Esophagus mucosa (tissue), 1 donor: ENCODE data around the gene DDX23. TPM values are rescaled to one million over a fixed set of nuclear protein-coding genes. Genes with fewer than 3 reads are reported as not detected.
"Not testable (repeated sequence)": the region's sequence is repeated elsewhere in the genome, so short reads cannot be mapped to it uniquely, and the experiment has no call there.

Source experiments
- ATAC-seq: fragments of 200-7000 bp; cut with Tn5 transposase; one replicate; pipeline ENCODE4 v1.9.1; 2020
- total RNA-seq: library from RNA; stranded (reverse); gene quantifications from one replicate; pipeline ENCODE4 v1.2.4, GENCODE V29; 2023
- donor health status: DM: yes; HTN: yes; CAD: no.

The DDX23 gene
- total RNA-seq, 1 donor from 2014 or later: 37.3 TPM

DNA sequence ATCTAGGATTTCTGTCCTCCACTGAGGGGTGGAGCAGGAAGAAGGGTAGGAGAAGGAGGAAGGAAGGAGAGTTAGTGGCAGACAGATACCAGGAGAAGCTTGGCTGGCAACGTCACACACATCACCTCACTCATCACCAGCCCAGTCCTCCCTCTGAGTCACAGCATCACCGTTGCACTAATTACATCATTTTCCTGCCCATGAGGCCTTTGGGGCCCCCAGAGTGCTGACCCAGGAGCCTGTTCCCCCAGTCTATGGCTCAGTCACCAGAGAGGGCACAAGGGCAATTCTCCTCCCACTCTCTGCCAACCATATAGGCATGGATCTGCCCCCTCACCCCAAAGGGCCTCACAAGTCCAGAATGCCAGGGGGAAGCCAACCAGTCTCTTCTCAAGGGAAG is 9.1 kb upstream of the DDX23 start:
- peak; percentile 59 for ATAC-seq

DNA sequence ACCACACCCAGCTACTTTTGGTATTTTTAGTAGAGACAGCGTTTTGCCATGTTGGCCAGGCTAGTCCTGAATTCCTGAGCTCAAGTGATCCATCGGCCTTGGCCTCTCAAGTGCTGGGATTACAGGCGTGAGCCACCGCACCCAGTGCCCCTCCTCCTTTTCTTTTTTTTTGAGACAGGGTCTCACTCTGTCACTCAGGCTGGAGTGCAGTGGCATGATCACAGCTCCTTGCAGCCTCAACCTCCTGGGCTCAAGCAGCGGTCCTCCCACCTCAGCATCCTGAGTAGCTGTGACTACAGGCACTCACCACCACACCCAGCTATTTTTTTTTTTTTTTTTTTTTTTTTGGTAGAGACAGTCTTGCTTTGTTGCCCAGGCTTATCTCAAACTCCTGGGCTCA is 8.3 kb upstream of the DDX23 start:
- not testable (repeated sequence) for ATAC-seq

DNA sequence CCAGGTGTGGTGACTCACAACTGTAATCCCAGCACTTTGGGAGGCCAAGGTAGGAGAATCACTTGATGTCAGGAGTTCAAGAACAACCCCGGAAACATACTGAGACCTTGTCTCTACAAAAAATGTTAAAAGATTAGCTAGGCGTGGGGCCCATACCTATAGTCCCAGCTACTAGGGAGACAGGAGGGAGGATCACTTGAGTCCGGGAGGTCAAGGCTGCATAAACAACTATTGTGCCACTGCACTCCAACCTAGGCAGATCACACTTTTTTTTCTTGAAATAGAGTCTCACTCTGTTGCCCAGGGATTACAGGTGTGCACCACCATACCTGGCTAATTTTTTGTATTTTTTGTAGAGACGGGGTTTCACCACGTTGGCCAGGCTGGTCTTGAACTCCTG is 7.6 kb upstream of the DDX23 start:
- ATAC-seq: no peak

DNA sequence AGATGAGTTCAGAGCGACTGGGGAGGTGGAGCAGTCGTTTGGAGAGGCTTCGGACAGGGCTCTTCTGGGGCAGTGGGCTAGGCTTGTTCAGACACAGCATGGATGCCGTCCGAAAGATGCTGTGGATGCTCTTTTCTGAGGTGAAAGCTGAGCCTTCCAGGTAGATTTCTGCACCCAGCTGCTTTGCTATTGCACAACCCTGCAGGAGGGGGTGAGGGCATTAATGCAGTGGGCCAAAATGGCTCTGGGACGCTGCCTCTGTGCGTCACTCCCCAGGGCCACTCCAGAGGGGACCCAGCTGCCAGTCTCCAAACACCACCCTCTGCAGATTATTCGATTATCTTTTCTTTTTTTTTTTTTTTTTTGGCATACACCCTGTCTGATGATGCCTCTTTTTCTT is 6.1 kb upstream of the DDX23 start:
- ATAC-seq: no peak

DNA sequence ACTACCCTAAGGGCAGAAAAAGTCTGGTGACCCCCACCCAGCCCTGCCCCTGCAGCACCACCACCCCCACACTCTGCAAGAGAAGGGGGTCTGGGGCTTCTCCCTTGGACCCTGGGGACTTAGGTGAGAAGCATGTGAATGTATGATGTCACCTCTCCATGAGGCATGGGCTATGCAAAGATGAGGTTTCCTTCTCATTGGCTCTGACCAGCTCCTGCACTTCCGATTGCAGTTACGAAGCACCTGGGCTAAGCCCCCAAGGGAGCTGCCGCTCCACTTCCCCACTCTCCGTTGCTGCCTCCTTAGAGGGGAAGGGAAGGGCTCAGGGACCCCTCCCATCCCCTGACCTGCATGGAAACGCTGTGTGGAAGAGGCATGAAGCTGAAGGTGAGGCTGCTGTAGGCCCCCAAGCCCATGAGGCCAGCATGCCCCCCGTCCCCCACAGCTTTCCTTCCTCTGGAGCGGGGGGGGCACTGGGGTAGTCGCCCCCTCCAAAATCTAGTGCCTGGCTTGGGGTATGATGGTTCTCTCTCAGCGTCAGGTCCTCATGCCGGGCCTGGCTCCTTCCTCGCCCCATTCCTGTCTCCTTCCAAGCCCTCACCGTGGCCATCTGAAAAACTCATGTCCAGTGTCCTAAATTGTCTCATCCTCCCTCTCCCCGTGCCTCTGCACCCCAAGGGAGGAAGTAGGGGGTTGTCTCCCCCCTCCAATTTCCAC is 5.5 kb upstream of the DDX23 start:
- ATAC-seq: no peak

DNA sequence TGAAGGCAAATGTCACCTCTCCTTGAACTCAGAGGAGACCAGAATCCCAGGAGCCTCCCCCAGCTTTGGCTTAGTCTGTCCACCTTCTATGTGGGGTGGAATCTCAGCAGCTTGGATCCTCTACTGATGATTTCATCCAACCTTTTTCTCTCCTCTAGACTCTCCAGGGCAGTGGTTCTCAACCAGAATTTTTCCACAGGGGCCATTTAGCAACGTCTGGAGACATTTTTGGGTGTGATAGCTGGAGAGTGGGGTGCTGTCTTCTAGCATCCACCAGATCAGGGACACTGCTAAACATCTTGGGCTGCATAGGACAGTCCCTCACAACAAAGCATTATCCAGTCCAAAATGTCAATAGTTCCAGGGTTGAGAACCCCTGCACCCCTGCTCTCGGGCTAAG is 4.4 kb upstream of the DDX23 start:
- ATAC-seq: no peak

DNA sequence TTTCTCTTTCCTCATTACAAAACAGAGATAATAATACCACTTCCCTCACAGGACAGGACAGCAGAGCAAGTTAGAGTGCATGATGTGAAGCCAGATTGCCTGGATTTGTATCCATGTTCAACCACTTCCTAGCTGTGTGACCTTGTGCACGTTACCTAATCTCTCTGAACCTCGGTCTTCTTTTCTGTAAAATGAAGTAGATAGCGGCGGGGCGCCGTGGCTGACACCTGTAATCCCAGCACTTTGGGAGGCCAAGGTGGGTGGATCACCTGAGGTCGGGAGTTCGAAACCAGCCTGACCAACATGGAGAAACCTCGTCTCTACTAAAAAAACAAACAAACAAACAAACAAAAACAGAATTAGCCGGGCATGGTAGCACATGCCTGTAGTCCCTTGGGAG is 3.0 kb upstream of the DDX23 start:
- not testable (repeated sequence) for ATAC-seq

DNA sequence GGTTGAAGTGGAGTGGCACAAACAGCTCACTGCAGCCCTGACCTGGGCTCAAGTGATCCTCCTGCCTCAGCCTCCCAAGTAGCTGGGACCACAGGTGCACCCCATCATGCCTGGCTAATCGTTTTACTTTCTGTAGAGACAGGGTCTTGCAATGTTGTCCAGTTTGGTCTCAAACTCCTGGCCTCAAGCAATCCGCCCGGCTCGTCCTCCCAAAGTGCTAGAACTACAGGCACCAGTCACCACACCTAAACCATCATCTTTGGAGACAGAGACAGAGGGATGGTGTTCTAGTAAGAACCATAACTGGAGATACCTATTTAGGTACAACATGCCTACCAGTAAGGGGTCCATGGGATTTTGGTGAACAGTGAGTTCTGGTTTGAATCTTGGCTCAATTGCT is 2.5 kb upstream of the DDX23 start:
- no peak for ATAC-seq

DNA sequence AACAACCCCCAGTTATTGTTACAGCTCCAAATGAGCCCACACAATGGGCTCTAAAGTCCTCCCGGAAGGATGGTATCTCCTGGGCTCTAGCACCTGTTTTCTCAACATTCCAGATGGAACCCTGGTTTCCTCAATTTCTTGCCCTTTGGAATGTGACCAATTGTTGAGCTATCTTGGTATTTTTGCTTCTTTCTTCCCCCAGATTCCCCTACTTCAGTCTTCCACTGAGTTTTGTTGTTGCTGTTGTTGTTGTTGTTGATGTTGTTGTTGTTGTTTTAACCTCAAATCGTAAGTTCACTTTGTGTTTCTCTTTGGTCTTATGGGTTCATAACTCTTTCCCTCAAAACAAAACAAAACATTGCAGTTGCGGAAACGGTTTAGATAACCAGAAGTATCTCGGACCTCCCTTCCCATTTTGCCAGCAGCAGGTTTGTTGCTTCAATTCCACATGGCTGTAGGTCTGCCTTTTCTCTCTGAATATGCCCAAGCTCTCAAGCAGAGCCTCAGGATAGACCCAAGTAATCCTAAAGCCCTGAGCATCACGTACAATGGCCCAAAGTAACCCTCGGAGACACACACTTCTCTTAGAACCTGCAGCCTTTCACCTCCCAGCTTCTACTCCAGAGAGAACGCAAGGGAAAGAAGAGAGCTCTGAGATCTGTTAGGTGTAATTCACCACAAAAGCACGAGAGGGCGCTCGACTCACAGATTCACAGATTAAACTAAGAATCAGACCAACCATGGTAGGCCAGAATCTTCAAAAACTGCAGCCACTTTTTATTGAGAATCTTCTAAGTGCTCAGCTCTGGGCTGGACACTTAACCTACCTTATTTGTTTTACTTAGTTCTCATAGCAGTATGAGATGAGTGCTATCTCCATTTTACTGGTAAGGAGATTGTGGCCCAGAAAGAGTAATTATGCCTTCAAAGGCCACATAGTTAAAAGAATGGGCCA is 1.0 kb upstream of the DDX23 start:
- peak; percentile 68 for ATAC-seq

DNA sequence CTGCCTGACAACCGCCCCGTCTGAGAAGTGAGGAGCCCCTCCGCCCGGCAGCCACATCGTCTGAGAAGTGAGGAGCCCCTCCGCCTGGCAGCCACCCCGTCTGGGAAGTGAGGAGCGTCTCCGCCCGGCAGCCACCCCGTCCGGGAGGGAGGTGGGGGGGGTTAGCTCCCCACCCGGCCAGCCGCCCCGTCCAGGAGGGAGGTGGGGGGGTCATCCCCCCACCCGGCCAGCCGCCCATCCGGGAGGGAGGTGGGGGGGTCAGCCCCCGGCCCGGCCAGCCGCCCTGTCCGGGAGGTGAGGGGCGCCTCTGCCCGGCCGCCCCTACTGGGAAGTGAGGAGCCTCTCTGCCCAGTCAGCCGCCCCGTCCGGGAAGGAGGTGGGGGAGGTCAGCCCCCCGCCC is 9.9 kb downstream of the DDX23 start:
- not testable (repeated sequence) for ATAC-seq

DNA sequence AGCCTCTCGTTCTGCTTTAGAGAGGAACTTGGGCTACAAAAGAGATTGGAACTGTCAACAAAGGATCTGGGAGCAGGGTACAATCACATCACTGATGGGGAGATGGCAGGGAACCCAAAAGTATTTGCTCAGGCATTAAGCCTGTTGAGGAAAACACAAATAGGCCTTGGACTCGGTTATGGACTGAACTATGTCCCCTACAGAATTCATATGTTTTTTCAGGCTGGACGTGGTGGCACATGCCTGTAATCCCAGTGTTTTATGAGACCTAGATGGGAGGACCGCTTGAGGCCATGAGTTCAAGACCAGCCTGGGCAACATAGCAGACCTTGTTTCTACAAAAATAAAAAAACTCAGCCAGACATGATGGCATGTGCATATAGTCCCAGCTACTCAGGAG is 13.9 kb downstream of the DDX23 start:
- no peak for ATAC-seq

DNA sequence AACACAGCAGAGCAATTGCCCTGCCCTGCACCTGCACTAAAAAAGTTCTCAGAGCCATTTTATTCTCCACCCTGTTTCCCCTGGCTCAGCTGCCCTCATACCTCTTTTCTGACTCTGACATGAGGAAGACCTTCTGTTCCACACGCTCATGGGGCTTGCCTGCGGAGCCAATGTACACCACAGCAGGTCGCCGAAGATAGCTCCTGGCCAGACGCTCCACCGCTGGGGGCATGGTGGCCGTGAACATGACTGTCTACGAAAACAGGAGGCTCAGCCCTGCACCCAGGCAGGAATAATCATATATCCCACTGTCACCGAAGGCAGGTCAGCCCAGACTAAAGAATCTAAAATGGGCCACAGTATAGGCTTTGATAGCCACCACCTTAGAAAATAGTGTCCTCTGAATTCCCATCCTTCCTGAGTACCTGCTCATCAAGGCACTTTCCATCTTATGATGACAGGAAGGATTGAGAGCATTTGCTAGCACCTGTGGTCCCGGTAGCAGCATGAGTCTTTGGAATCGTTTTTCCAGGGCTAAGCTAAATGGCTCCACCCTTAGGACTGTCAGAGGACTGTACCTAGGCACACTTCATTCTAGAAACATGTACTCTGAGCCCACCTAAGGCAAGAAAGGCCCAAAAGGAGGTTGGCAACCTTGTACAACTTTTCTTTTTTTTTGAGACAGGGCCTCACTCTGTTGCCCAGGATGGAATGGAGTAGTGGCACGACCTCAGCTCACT is 19.5 kb downstream of the DDX23 start:
- ATAC-seq: no peak

DNA sequence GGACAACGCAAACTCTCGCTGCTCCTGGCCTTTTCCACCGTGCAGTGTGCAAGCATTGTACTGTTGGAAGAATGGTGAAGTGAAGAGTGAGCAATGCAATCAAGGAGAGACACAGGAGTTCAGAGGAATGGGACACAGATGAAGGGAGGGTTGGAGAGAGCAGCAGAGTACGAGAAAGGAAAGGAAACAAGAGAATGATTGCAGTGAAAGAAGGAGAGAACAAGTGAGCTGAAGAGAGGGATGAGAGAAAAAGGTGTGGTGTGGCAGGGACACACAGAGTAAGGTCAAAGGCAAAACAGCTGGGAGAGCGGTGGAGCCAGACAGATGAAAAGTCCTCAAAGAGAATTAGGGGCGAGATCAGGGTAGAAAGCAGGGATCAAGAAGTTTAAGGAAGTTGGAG is 20.7 kb downstream of the DDX23 start:
- ATAC-seq: no peak

DNA sequence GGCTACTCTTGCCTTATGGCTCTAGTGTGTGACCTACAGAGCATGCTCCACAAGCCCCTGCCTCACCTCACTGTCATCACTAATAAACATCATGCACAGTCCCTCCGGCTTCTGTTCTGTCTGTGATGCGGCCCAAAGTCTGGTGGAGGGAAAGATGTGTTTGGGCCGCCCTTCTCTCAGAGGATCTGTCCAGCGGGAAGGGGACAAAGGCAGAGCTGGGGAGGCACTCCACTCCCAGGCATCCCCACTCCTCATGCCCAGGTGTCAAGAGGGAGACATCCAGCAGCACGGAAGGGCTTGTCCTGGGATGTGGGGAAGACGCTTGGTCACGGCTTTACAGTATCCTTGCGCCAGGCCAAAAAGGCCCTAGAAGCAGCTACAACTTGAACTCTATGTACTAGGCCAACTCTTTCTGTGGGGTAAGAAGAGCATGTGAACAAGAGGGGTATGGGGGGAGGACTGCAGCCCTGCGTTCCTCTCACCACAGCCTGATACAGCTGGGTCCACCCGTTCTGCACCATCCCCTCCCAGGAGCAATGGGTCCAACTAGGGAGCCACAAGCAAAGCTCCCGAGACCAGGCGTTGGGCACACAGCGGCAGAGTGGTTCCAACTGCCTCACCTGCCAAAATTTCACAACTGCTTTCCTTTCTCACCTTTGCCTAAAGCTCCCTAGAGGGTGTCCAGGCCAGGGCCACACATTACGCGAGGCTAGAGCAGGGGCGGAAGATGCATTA is 23.0 kb downstream of the DDX23 start:
- no peak for ATAC-seq

DNA sequence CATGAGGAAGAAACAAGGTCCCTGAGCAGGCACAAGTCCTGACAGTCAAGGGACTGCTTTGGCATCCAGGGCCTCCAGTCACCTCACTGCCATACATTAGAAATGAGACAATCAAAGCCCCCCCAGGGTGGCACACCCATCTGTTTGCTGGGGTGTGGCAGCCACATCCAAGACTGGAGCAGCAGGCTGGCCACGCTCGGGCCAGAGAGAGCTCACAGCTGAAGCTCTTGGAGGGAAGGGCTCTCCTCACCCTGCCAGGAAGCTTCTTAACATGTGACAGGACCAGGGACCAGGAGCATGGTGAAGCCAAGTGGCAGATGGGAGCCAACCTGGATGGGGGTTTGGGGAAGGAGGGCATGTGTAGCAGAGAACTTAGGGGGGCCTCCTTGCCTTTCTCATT is 23.7 kb downstream of the DDX23 start:
- ATAC-seq: peak; percentile 12

DNA sequence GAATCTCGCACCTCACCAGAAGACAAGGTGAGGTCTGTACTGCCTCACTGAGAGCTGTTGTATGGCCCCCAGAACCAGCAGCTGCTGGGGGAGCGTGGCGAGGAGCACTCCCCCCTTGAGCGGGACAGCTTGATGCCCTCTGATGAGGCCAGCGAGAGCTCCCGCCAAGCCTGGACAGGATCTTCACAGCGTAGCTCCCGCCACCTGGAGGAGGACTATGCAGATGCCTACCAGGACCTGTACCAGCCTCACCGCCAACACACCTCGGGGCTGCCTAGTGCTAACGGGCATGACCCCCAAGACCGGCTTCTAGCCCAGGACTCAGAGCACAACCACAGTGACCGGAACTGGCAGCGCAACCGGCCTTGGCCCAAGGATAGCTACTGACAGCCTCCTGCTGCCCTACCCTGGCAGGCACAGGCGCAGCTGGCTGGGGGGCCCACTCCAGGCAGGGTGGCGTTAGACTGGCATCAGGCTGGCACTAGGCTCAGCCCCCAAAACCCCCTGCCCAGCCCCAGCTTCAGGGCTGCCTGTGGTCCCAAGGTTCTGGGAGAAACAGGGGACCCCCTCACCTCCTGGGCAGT is 24.4 kb downstream of the DDX23 start:
- ATAC-seq: no peak

DNA sequence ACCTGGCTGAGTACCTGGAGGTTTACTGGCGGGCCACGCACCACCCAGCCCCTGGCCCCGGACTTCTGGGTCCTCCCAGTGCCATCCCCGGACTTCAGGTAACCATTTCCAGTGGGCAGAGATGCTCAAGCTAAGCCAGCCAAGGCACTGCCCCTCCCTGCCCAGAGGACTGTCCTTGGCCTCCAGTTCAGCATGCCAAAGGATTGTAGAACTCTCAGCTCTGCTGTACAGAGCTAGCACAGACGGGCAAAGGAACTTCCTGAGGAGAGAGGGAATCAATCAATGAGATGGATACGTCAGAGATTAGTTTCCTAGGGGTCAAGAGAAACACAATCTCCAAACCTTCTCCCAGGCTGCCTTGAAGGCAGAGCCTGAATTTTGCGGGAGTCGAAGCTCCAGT is 24.9 kb downstream of the DDX23 start:
- no peak for ATAC-seq

DNA sequence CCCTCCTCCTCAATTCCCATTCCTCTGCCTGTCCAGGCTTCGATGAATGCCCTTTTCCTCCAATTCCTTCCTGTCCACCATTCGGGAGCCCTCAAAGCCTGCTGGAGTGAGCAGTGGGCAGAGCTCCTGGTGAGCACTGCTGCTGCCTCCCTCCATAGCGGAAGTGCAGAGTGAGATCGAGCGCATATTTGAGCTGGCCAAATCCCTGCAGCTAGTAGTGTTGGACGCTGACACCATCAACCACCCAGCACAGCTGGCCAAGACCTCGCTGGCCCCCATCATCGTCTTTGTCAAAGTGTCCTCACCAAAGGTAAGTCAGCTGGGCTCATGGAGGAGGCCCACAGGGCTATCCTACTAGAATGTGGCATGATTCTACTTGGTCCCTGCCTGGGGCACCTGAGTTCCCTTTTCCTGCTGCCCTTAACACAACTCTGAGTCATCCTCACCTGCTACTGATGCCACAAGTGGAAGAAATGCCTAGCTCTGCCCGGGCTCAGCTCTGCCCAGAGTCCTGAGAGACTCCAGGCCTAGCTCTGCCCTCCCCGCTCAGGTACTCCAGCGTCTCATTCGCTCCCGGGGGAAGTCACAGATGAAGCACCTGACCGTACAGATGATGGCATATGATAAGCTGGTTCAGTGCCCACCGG is 25.6 kb downstream of the DDX23 start:
- ATAC-seq: peak; percentile 57

DNA sequence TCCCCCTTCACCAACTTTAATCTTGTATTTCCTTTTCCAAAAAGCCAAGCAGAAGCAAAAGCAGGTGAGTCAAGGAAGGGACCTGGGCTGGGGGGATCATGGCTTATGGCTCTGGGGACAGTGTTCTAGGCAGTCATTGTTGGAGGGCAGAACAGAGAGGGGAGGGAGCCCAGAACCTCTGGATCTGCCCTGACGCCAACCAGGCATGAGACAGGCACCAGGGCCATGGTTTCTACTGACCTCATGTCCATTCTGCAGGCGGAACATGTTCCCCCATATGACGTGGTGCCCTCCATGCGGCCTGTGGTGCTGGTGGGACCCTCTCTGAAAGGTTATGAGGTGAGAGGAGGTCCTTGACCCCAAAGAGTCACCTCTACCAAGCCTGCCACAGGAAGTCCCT is 27.1 kb downstream of the DDX23 start:
- no peak for ATAC-seq

DNA sequence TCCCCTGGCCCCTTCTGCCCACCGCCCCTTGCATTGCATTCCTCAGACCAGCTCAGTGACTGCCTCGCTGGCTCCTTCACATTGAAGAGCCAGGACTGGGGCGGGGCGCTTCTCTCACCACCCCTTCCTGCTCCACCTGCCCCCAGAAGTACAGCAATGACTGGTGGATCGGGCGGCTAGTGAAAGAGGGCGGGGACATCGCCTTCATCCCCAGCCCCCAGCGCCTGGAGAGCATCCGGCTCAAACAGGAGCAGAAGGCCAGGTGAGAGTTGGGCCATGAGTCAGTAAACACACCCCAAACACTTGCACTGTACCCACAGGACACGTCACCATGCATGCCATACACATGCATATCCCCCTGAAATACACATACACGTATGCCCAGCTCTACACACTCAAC is 27.9 kb downstream of the DDX23 start:
- ATAC-seq: no peak

DNA sequence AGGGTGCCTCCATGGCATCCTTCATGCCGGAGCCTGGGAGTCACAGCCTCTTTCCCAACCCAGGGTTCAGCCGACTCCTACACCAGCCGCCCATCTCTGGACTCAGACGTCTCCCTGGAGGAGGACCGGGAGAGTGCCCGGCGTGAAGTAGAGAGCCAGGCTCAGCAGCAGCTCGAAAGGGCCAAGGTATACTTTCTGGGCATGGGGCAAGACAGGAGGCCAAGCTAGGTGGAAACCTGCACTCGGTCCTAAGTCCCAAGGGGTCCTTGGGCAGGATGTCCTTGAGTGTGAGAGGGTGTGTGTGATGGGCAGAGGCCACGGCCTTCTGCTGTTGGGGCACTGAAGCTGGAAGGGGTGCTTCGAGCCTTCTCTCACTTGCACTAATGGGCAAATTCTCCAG is 28.7 kb downstream of the DDX23 start:
- no peak for ATAC-seq

DNA sequence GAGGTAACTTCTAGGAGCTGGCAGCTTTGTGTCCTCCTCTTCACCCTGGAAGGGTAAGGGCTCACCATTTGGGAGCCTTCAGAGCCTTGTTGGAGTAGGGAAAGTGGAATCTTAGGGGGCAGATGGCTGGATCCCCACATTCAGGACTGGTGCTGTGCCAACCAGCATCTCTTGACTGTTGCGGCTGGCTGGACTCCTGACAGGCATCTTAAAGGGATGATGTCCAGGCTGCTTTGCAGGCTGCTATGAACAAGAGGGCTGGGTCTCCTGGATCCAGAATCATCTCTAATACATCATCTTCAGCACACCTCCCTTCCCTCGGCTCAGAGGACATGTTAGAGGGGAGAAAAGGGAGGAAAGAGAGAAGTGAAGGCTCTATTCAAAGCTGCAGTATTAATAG is 29.3 kb downstream of the DDX23 start:
- ATAC-seq: no peak
